ENCODE data around the gene CPXM1. TPM values are rescaled to one million over a fixed set of nuclear protein-coding genes. Genes with fewer than 3 reads are reported as not detected.
A peak's percentile ranks its signal among the peaks of the same experiment; 100 is the strongest.

CPXM1 gene
- total RNA-seq, 6 experiments from 2014 or later: 0.10 TPM; not detected in 5

GRCh38 chr20:2816030-2816582 lies 15.7 kb upstream of the CPXM1 start, which contains the start of gene TMEM239:
Gene TMEM239 (plus strand): TSS chr20:2816364. CDS start chr20:2816555, 191 bp downstream.
- H3K4me1 Mint-ChIP-seq (ENCODE audit: low read depth): peaks cover 43% of the 10 kb centered on the region
- H3K27ac Mint-ChIP-seq: peak within 1 kb of the TSS; percentile 82
- H3K27me3 Mint-ChIP-seq (ENCODE audit: insufficient read depth): peaks cover 9% of the 10 kb centered on the region
- no peak for TF ChIP-seq CTCF (IDR thresholded peaks at IDR 0.05)
- H3K36me3 Mint-ChIP-seq (ENCODE audit: low read depth): no peaks in the 10 kb centered on the region
- peaks cover 22% of the 10 kb centered on the region for H3K9me3 Mint-ChIP-seq
- no peak for DNase-seq
- no peak within 1 kb of the TSS; the same call in 1 of the 2 replicates for H3K4me3 Mint-ChIP-seq

GRCh38 chr20:2815242-2815900 lies 14.9 kb upstream of the CPXM1 start:
- no peak for DNase-seq
- H3K27ac Mint-ChIP-seq: peak overlapping the region; percentile 82
- H3K9me3 Mint-ChIP-seq: peaks cover 24% of the 10 kb centered on the region
- peak overlapping the region; percentile 64; the same call in 1 of the 2 replicates for H3K4me3 Mint-ChIP-seq
- H3K4me1 Mint-ChIP-seq (ENCODE audit: low read depth): peaks cover 40% of the 10 kb centered on the region
- no peak for TF ChIP-seq CTCF (IDR thresholded peaks at IDR 0.05)
- H3K36me3 Mint-ChIP-seq (ENCODE audit: low read depth): no peaks in the 10 kb centered on the region
- peaks cover 9% of the 10 kb centered on the region for H3K27me3 Mint-ChIP-seq (ENCODE audit: insufficient read depth)

GRCh38 chr20:2814587-2815051 lies 14.2 kb upstream of the CPXM1 start, which contains the start of gene C20orf141:
Gene C20orf141 (plus strand): TSS chr20:2814987. CDS start chr20:2815185, 198 bp downstream.
- peak; percentile 98 for DNase-seq
- Mint-ChIP-seq H3K27me3 (ENCODE audit: insufficient read depth) (peaks cover 9% of the 10 kb centered on the region), H3K27ac (peak within 1 kb of the TSS; percentile 82)

GRCh38 chr20:2814076-2814475 lies 13.6 kb upstream of the CPXM1 start:
- Mint-ChIP-seq H3K27me3 (ENCODE audit: insufficient read depth) (peaks cover 9% of the 10 kb centered on the region), H3K27ac (peak overlapping the region; percentile 82; the same call in 1 of the 2 replicates), H3K4me3 (peak overlapping the region; percentile 64), H3K9me3 (peaks cover 24% of the 10 kb centered on the region), H3K36me3 (ENCODE audit: low read depth) (no peaks in the 10 kb centered on the region), H3K4me1 (ENCODE audit: low read depth) (peaks cover 31% of the 10 kb centered on the region)
- TF ChIP-seq CTCF (IDR thresholded peaks at IDR 0.05): no peak
- DNase-seq: no peak

More at GRCh38 chr20:2814587-2815051, 14.2 kb upstream of the CPXM1 start, which contains the start of gene C20orf141:
- H3K36me3 Mint-ChIP-seq (ENCODE audit: low read depth): no peaks in the 10 kb centered on the region
- peaks cover 24% of the 10 kb centered on the region for H3K9me3 Mint-ChIP-seq
- TF ChIP-seq CTCF (IDR thresholded peaks at IDR 0.05): no peak
- H3K4me1 Mint-ChIP-seq (ENCODE audit: low read depth): peaks cover 32% of the 10 kb centered on the region
- peak within 1 kb of the TSS; percentile 64 for H3K4me3 Mint-ChIP-seq

GRCh38 chr20:2812189-2812588 lies 11.8 kb upstream of the CPXM1 start:
- Mint-ChIP-seq H3K27ac (no peak overlapping the region), H3K4me3 (no peak overlapping the region), H3K36me3 (ENCODE audit: low read depth) (no peaks in the 10 kb centered on the region), H3K4me1 (ENCODE audit: low read depth) (peaks cover 31% of the 10 kb centered on the region), H3K27me3 (ENCODE audit: insufficient read depth) (peaks cover 10% of the 10 kb centered on the region), H3K9me3 (peaks cover 24% of the 10 kb centered on the region)
- TF ChIP-seq CTCF (IDR thresholded peaks at IDR 0.05): no peak
- DNase-seq: no peak
